Measurements from ENCODE around the gene SELE.

The SELE gene

DNA sequence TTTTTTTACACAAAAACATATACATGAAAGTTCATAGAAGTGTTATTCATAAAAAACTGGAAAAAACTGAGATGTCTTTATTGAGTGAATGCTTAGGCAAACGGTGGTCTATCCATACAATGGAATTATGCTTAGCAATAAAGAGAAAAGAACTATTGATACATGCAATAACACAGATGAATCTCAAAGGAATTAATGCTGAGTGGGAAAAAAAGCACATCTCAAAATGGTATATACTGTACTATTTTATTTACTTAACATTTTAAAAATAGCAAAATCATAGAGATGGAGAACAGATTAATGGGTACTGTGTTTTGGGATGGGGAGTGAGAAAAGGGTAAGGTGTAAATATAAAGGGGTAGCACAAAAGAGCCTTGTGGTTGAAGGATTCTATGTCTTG lies 31.0 kb upstream of the SELE start:
- H3K4me3 ChIP-seq (ENCODE audit: low read depth, low read length), result no peak overlapping the region
- TF ChIP-seq, protein P1, sequence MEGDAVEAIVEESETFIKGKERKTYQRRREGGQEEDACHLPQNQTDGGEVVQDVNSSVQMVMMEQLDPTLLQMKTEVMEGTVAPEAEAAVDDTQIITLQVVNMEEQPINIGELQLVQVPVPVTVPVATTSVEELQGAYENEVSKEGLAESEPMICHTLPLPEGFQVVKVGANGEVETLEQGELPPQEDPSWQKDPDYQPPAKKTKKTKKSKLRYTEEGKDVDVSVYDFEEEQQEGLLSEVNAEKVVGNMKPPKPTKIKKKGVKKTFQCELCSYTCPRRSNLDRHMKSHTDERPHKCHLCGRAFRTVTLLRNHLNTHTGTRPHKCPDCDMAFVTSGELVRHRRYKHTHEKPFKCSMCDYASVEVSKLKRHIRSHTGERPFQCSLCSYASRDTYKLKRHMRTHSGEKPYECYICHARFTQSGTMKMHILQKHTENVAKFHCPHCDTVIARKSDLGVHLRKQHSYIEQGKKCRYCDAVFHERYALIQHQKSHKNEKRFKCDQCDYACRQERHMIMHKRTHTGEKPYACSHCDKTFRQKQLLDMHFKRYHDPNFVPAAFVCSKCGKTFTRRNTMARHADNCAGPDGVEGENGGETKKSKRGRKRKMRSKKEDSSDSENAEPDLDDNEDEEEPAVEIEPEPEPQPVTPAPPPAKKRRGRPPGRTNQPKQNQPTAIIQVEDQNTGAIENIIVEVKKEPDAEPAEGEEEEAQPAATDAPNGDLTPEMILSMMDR (IDR thresholded peaks at IDR 0.05; ENCODE audit: borderline replicate concordance, insufficient read depth, low read depth, low read length), result no peak

DNA sequence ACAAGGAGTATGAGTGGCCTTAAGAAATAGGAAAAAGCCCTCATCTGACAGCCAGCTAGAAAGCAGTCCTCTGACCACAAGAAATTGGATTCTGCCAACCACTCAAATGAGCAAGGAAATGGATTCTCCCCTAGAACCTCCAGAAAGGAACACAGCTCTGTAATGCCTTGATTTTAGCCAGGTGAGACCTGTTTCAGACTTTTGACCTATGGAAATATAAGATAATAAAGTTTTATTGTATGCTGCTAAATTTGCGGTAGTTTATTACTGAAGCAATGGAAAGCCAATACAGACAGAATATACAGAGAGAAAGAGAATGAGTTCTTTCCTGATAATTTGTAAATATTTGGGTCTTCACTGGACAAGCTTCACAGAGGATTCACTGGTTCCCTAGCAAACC lies 28.8 kb upstream of the SELE start:
- TF ChIP-seq, protein P1 (IDR thresholded peaks at IDR 0.05; ENCODE audit: borderline replicate concordance, insufficient read depth, low read depth, low read length), result no peak
- H3K4me3 ChIP-seq (ENCODE audit: low read depth, low read length), result no peak overlapping the region

DNA sequence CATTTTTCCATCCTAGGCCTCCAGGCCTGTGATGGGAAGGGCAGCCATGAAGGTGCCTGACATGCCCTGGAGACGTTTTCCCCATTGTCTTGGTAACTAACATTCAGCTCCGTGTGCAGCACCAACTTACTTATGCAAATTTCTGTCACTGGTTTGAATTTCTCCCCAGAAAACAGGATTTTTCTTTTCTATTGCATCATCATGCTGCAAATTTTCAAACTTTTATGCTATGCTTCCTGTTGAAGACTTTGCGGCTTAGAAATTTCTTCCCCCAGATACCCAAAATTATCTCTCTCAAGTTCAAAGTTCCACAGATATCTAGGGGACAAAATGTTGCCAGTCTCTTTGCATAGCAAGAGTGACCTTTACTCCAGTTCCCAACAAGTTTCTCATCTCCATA lies 25.2 kb upstream of the SELE start:
- H3K4me3 ChIP-seq (ENCODE audit: low read depth, low read length), result no peak overlapping the region
- TF ChIP-seq, protein P1 (IDR thresholded peaks at IDR 0.05; ENCODE audit: borderline replicate concordance, insufficient read depth, low read depth, low read length), result no peak

DNA sequence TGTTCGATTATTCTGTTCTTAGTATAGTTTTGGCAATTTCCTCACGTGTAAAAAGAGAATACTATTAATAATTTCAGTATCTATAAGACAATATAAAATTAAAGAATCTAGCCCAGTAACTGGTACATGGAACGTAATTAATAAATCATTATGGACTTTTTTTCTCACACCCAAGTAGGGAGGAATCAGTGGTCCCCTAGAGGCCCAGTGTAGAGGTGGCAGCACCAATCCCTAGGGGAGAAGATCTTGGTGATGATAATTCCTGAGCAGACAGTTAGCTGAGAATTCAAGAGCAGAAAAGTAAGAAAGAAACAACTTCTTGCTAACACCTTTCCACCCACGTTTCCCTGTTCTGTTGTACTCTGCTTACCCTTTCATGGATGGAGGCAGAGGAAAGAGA lies 19.7 kb upstream of the SELE start:
- TF ChIP-seq, protein P1 (IDR thresholded peaks at IDR 0.05; ENCODE audit: borderline replicate concordance, insufficient read depth, low read depth, low read length), result no peak
- H3K4me3 ChIP-seq (ENCODE audit: low read depth, low read length), result no peak overlapping the region

DNA sequence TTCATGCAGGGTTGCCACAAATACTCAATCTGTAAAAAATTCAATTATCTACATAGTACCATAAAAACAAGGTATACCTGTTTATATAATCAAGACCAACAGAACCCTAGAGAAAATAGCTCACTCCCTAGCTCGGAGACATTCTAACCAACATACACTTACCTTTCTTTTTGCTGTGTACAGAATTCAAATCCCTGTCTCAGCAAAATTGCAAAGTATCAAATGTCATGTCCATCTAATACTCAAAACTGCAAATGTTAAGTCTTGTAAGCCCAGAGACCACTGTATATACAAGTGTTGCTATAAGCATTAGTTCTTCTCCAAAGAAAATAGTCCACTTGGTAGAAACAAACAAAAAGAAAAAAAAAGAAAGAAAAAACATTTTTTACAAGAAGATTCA lies 16.2 kb upstream of the SELE start:
- no peak overlapping the region for H3K4me3 ChIP-seq (ENCODE audit: low read depth, low read length)
- TF ChIP-seq, protein P1 (IDR thresholded peaks at IDR 0.05; ENCODE audit: borderline replicate concordance, insufficient read depth, low read depth, low read length), result no peak

DNA sequence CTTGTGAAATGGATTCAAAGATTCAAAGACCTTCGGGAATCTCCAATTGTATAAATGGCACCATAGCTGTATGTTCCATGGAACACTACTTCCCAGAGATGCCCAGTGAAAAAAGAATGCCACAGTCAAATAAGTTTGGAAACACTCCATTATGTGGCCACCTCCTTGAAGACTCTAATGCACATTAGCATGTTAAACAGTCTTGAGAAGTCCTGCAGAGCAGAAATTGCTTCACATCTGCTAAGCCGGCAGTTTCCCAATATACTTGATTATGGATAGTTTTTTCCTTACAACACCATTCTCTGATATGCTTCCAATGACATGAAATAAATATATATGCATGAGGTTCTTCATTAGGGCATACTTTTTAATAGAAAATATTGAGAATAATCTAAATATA lies 12.7 kb upstream of the SELE start:
- H3K4me3 ChIP-seq (ENCODE audit: low read depth, low read length), result no peak overlapping the region
- TF ChIP-seq, protein P1 (IDR thresholded peaks at IDR 0.05; ENCODE audit: borderline replicate concordance, insufficient read depth, low read depth, low read length), result no peak

DNA sequence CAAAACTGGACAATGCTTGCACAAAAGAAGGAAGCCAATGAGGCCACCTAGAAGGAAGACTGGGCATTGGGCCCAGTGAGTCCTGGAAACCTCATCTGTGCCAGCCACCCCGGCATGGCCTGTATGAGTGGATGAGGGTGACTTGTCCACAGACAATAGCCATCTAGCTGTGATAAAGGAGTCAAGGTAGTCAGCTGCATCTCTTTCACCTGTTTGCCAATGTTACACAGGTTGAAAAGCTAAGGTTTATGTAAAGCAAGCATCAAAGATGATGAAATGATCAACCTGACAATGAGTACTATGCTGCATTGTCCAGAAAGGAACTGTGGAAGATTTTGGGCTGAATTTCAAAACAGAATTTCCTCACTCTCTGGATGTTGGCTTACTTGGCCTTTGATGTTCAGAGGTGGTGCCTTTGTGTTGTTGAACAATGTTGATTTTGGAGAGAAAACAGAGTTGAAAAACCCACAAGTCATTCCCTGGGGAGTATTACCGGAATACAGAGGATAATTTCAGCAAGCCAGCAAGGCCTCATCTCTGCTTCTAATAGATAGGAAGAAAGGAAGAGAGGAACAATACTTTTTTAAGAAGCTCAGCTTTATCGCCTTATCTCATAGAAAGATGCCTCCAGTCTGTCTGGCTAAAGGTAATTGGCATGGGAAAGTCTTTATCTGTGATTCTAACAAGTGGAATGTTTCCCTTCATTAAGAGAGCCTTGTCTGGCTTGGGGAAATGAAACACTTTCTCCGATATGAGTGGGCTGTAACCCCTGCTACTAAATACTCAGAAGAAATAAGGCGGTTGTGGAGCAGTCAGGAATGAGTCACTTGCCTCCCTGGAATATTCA lies 11.4 kb upstream of the SELE start:
- no peak overlapping the region for H3K4me3 ChIP-seq (ENCODE audit: low read depth, low read length)
- TF ChIP-seq, protein P1 (IDR thresholded peaks at IDR 0.05; ENCODE audit: borderline replicate concordance, insufficient read depth, low read depth, low read length), result no peak
